ENCODE measurements around the gene WNT11. TPM values are rescaled to one million over a fixed set of nuclear protein-coding genes. Genes with fewer than 3 reads are reported as not detected.

Gene WNT11
- total RNA-seq = 10 to 100 TPM in 2 of 6 experiments, 1 to 10 TPM in 4; 2.8 to 13.1 (median 5.5) TPM
- long read RNA-seq = 0 reads

DNA sequence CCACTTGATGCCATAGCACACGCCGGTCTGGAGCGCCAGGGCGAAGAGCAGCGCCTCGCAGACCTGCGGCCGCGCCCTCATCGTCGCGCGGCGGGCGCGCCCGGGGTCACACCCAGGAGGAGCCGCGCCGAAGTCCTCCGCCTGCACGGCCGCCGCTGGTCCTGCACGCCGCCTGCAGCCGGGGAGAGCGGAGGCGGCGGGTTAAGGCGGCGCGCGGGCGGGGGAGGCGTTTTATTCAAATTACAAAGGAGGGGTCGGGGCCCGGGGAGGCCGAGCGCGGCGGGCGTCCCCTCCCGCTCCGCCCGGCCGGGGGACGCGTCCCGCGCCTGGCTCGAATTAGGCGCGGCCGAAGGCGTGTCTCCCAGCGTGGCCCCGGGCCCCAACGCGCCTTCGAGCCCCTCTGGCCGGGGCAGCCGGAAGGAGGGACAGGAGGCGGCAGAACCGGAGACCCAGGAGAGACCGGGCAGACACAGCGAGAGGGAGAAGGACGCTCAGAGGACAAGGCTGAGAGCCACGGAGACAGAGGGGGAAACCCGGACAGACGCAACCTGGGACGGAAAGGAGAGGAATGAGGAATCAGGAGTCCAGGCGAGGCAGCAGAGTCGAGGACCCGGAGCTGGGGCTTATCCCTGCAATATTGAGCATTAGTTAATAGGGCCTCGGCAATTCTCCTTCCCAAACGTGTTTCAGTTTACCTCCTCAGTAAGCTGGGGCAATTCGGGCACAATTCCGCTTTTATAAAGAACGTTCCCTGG is at the start of gene WNT11:
Gene WNT11 (minus strand): TSS at position 176 of the 755 bp plus-strand sequence. CDS start 95 bp downstream, at position 81.
- Histone ChIP-seq H3K4me1 (peaks cover 0 to 34% (median 10%) of the 10 kb centered on the region in 4 donors), H3K9me3 (no peaks in the 10 kb centered on the region), H3K27me3 (no peaks in the 10 kb centered on the region), H3K27ac (no peak within 1 kb of the TSS), H3K4me3 (peak within 1 kb of the TSS; percentile 52 to 66 (median 61)), H3K36me3 (no peaks in the 10 kb centered on the region)
- intact Hi-C loops (cut with DNase I) = loop anchor here (5.0 kb wide), 1 partner anchor 111 kb away; no protein-coding TSS in a partner anchor
- DNase-seq (no peak), ATAC-seq (no peak)
- WGBS (ENCODE audit: insufficient coverage, low coverage, low lambda C conversion rate, missing lambda C conversion rate) = 29% methylated on average over 12 of the region's 80 CpGs
- TF ChIP-seq, protein P1, sequence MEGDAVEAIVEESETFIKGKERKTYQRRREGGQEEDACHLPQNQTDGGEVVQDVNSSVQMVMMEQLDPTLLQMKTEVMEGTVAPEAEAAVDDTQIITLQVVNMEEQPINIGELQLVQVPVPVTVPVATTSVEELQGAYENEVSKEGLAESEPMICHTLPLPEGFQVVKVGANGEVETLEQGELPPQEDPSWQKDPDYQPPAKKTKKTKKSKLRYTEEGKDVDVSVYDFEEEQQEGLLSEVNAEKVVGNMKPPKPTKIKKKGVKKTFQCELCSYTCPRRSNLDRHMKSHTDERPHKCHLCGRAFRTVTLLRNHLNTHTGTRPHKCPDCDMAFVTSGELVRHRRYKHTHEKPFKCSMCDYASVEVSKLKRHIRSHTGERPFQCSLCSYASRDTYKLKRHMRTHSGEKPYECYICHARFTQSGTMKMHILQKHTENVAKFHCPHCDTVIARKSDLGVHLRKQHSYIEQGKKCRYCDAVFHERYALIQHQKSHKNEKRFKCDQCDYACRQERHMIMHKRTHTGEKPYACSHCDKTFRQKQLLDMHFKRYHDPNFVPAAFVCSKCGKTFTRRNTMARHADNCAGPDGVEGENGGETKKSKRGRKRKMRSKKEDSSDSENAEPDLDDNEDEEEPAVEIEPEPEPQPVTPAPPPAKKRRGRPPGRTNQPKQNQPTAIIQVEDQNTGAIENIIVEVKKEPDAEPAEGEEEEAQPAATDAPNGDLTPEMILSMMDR (IDR thresholded peaks at IDR 0.05) = no peak

DNA sequence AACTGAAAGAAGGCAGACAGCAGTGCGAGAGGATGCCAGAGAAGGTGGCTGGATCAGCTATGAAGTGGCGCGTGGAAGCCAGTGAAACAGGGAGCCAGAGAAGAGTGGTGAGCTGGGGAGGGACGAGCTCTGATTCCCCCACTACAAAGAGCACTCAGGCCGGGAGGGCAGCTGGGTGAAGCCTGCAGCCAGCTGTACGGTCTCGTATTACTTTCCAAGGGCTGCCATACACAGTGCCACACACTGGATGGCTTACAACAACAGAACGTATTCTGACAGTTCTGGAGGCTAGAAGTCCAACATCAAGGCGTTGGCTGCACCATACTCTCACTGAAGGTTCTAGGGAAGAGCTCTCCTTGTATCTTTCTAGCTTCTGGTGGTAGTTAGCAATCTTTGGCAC is 47.1 kb upstream of the WNT11 start:
- no peak overlapping the region for H3K4me3 ChIP-seq
- H3K36me3 ChIP-seq = no peaks in the 10 kb centered on the region
- WGBS (ENCODE audit: insufficient coverage, low coverage, low lambda C conversion rate, missing lambda C conversion rate) = no CpG with 5 or more reads among the region's 9 CpGs
- H3K27ac ChIP-seq = no peak overlapping the region
- intact Hi-C loops (cut with DNase I) = no loop called here
- ATAC-seq (no peak), DNase-seq (no peak)
- H3K9me3 ChIP-seq = no peaks in the 10 kb centered on the region
- no peaks in the 10 kb centered on the region for H3K4me1 ChIP-seq
- no peaks in the 10 kb centered on the region for H3K27me3 ChIP-seq
- TF ChIP-seq POLR2A (IDR thresholded peaks at IDR 0.05) = no peak
- TF ChIP-seq, protein P1 (IDR thresholded peaks at IDR 0.05) = no peak

DNA sequence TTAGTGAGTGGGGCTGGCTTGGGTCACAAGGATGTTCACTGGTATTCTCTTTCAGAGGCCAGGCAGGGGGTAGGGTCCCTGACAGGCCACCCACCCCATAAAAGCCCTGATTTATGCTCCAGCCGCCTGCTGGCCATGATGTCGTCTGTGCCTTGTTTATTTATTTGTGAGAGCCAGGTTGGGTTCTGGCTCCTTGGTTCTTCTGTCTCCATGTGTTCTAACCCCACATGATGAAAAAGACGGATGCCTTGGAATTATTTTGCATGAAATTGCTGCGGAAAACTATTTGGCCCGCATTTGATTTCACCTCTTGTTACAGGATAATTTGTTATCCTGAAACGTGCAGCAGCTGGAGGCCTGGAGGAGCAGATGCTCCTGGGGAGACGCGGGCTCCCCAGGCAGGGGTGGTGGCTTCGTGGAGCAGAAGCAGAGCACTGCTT is 46.3 kb upstream of the WNT11 start:
- Histone ChIP-seq H3K27ac (no peak overlapping the region), H3K4me3 (no peak overlapping the region), H3K4me1 (no peaks in the 10 kb centered on the region), H3K9me3 (no peaks in the 10 kb centered on the region), H3K36me3 (no peaks in the 10 kb centered on the region), H3K27me3 (no peaks in the 10 kb centered on the region)
- no peak for DNase-seq
- WGBS (ENCODE audit: insufficient coverage, low coverage, low lambda C conversion rate, missing lambda C conversion rate) = 71% methylated on average over 5 of the region's 9 CpGs
- TF ChIP-seq POLR2A (IDR thresholded peaks at IDR 0.05) = no peak
- TF ChIP-seq, protein P1 (IDR thresholded peaks at IDR 0.05) = no peak
- ATAC-seq = no peak
- intact Hi-C loops (cut with DNase I) = no loop called here

DNA sequence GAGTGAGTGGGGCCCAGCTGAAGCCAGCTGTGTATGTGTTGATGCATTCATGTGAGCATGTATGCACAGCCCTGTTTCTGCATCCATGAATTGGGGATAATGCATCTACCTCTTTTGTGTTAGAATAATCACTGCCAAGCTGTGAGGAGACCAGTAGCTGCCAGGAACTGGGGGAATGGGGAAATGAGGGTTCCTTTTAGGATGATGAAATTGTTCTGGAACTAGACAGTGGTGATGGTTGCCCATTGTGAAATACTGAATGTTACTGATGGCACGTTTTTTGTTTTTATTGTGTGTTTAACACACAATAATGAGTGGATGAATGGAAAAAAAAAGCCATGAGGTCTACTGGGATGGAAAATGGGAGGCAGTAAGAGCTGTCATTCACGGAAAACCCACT is 45.3 kb upstream of the WNT11 start:
- no peaks in the 10 kb centered on the region for H3K27me3 ChIP-seq
- TF ChIP-seq, protein P1 (IDR thresholded peaks at IDR 0.05) = no peak
- no peak for TF ChIP-seq POLR2A (IDR thresholded peaks at IDR 0.05)
- H3K4me1 ChIP-seq = no peaks in the 10 kb centered on the region
- no peaks in the 10 kb centered on the region for H3K36me3 ChIP-seq
- H3K27ac ChIP-seq = no peak overlapping the region
- DNase-seq = no peak
- intact Hi-C loops (cut with DNase I) = no loop called here
- ATAC-seq = peak in 3 of 4 donors; percentile 39 to 49 (median 46)
- H3K9me3 ChIP-seq = no peaks in the 10 kb centered on the region
- 36% methylated on average over 2 of the region's 2 CpGs for WGBS (ENCODE audit: insufficient coverage, low coverage, low lambda C conversion rate, missing lambda C conversion rate)
- no peak overlapping the region for H3K4me3 ChIP-seq
